Progenitor cell of endocrine pancreas (in vitro differentiated cells): ENCODE measurements around the gene POLN. TPM values are rescaled to one million over a fixed set of nuclear protein-coding genes. Genes with fewer than 3 reads are reported as not detected.

Experiments
- DNase-seq: peaks from one replicate; pipeline ENCODE4 v3.0.0; 2021; ENCODE audit warnings: low spot score; ENCODE audit not compliant: unreplicated experiment
- H3K27ac Mint-ChIP-seq: 2 replicates; pipeline ENCODE4 v1.8.0; 2021; ENCODE audit warnings: mild to moderate bottlenecking, moderate library complexity, mixed read lengths
- H3K27me3 Mint-ChIP-seq: 2 replicates; pipeline ENCODE4 v1.8.0; 2021; ENCODE audit warnings: mixed read lengths
- H3K36me3 Mint-ChIP-seq: 2 replicates; pipeline ENCODE4 v1.8.0; 2022; ENCODE audit warnings: mixed read lengths; ENCODE audit not compliant: insufficient read depth
- H3K4me1 Mint-ChIP-seq: 2 replicates; pipeline ENCODE4 v1.8.0; 2021; ENCODE audit warnings: low read depth, mixed read lengths
- H3K4me3 Mint-ChIP-seq: 2 replicates; pipeline ENCODE4 v1.8.0; 2021; ENCODE audit warnings: low read depth, mild to moderate bottlenecking, moderate library complexity, mixed read lengths
- H3K9me3 Mint-ChIP-seq: 2 replicates; pipeline ENCODE4 v1.8.0; 2021; ENCODE audit warnings: low read depth, mixed read lengths
- CTCF ChIP-seq: fragments of 200-600 bp; sonication (generic); IDR thresholded peaks from one replicate; pipeline ENCODE4 v1.5.0; 2021; ENCODE audit warnings: antibody characterized with exemption, mild to moderate bottlenecking; ENCODE audit not compliant: unreplicated experiment
- total RNA-seq: library from RNA; stranded (reverse); gene quantifications from 2 replicates; pipeline ENCODE4 v1.2.1, GENCODE V29; 2021

POLN gene
- total RNA-seq, 1 donor from 2014 or later: 5.9 TPM

- H3K27ac Mint-ChIP-seq: no peak overlapping the region
- H3K4me1 Mint-ChIP-seq: no peaks in the 10 kb centered on the region
- DNase-seq: no peak
- TF ChIP-seq CTCF: no peak
- H3K4me3 Mint-ChIP-seq: no peak overlapping the region
- peaks cover 3% of the 10 kb centered on the region for H3K36me3 Mint-ChIP-seq
- H3K27me3 Mint-ChIP-seq: no peaks in the 10 kb centered on the region
- no peaks in the 10 kb centered on the region for H3K9me3 Mint-ChIP-seq
Measured at GRCh38 chr4:2066011-2066551, 175.8 kb downstream of the POLN start.

- Mint-ChIP-seq H3K36me3 (peaks cover 3% of the 10 kb centered on the region), H3K4me1 (no peaks in the 10 kb centered on the region)
- no peak for DNase-seq
Measured at GRCh38 chr4:2065106-2065930, 176.6 kb downstream of the POLN start.

DNA sequence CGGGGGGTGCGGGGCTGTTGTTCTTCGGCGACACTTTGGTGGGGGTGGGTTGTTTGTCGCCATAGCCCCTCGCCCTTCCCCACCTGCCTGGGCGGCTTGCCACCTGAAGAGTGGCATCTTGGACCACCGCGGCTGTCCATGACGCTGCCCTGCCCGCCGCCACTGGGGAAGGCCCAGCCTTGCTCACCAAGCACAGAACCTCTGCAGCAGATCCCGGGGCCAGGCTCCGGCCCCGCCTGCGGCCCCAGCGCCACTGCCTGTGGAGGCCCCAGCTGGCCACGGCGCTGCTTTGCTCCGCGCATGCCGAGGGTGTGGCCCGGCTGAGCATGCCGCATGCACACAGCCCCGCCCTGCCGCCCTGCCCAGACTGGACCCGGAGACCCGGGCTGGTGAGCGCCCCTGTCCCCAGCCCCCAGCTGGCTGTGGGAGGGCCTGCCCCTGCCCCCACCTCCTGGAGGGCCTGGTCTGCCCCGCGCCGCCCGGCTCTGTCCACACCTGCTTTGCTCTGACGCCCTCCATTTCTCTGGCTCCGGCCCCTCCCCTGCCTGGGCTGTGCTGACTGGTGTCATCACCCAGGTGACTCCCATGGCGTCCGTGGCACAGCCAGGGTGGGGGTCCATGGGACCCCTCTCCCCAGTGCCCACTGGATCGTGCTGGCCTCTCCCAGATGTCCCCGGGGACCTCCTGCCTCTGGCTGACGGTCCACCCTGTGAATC lies 177.5 kb downstream of the POLN start:
- H3K27ac Mint-ChIP-seq: no peak overlapping the region
- no peaks in the 10 kb centered on the region for H3K4me1 Mint-ChIP-seq
- no peak for DNase-seq
- H3K36me3 Mint-ChIP-seq: peaks cover 3% of the 10 kb centered on the region
- no peaks in the 10 kb centered on the region for H3K9me3 Mint-ChIP-seq
- H3K27me3 Mint-ChIP-seq: no peaks in the 10 kb centered on the region
- H3K4me3 Mint-ChIP-seq: no peak overlapping the region
- TF ChIP-seq CTCF: no peak

More at GRCh38 chr4:2065106-2065930, 176.6 kb downstream of the POLN start:
- Mint-ChIP-seq H3K27me3 (no peaks in the 10 kb centered on the region), H3K27ac (no peak overlapping the region), H3K4me3 (no peak overlapping the region), H3K9me3 (no peaks in the 10 kb centered on the region)
- TF ChIP-seq CTCF: no peak

GRCh38 chr4:2063557-2064275 lies 178.2 kb downstream of the POLN start:
- Mint-ChIP-seq H3K4me3 (no peak overlapping the region), H3K36me3 (peaks cover 3% of the 10 kb centered on the region), H3K9me3 (no peaks in the 10 kb centered on the region), H3K27ac (no peak overlapping the region), H3K27me3 (no peaks in the 10 kb centered on the region), H3K4me1 (no peaks in the 10 kb centered on the region)
- no peak for DNase-seq
- TF ChIP-seq CTCF: no peak
